ENCODE measurements around the gene C2orf81.

The C2orf81 gene

DNA sequence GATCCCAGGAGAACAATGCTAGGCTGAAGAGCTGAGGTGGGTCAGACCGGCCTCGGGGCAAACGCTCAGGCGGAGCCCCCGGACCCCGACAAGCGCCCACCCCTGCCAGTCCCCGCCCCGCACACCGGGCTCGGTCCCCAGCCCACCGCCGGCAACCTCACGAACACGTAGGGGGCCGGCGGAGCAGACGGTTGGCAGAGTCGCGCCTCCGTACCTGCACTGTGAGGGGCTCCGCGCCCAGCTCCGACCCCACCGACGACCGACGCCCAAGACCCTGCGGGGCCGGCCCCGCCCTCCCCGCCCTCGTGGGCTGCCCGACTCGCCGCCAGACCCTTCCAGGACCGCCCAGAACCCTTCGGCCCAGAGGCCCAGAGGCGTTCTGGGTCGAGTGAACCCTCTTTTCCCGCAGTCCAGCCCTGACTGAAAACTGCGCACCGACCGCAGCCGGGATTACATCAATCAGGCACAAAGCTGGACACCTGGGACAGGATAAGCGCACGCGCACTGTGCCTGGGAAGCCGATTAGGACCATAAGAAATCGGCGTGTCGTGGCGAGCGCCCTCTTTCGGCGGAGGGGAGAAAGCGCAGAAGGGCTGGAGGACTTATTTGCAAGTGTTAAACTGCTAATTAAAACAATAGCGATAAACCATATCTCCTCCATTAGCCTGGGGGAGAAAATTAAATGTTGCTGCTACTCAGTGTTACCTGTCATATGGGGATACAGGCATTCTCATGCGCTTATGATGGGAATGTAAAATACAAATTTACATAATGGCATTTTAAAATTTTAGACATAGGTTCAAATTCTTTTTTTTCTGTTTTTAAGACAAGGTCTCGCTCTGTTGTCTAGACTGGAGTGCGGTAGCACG is 29.6 kb downstream of the C2orf81 start:
- in situ Hi-C loops (cut with MboI; ENCODE audit: low sequenced_read_pairs) = no loop called here

DNA sequence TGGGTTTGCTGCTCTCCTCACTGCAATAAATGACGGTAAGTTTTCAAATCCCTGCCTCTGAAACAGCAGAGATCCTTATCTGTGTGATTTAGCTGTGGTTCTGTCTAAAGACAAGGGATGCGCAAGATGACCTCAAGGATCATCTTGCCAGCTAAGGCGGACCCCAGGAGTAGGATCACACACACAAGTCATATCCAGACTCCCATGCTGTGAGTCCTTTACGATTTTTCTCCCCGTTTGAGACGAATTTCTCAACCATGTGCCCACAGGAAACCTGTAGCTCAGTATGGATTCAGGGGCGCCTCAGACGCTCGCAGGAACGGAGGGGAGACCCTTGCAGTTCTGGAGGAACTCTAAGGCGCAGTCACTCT is 30.2 kb downstream of the C2orf81 start:
- in situ Hi-C loops (cut with MboI; ENCODE audit: low sequenced_read_pairs) = no loop called here

GRCh38 chr2:74390606-74391005 is 30.8 kb downstream of the C2orf81 start:
- in situ Hi-C loops (cut with MboI; ENCODE audit: low sequenced_read_pairs) = no loop called here

DNA sequence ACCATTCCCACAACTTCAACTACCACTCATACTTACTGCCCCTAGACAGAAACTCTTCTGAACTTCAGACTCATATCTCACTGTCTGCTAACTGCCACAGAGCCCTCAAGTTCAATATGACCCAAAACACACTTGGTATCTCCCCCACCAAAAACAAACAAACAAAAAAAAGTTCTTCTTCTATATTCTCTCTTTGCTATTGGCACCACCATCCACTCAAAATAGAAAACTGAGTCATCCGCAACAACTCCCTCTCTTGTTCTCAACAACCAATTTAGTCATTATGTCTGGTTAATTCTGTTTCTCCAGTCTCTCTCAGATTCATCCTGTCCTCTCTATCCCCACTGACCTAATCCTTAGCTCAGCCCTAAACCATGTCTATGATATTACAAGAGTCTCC is 34.1 kb downstream of the C2orf81 start:
- in situ Hi-C loops (cut with MboI; ENCODE audit: low sequenced_read_pairs) = no loop called here

GRCh38 chr2:74385396-74385795 is 36.0 kb downstream of the C2orf81 start:
- in situ Hi-C loops (cut with MboI; ENCODE audit: low sequenced_read_pairs) = no loop called here

- in situ Hi-C loops (cut with MboI; ENCODE audit: low sequenced_read_pairs) = no loop called here
Observed at GRCh38 chr2:74384051-74384450, 37.4 kb downstream of the C2orf81 start.

- in situ Hi-C loops (cut with MboI; ENCODE audit: low sequenced_read_pairs) = no loop called here
Observed at GRCh38 chr2:74383254-74383653, 38.2 kb downstream of the C2orf81 start.

DNA sequence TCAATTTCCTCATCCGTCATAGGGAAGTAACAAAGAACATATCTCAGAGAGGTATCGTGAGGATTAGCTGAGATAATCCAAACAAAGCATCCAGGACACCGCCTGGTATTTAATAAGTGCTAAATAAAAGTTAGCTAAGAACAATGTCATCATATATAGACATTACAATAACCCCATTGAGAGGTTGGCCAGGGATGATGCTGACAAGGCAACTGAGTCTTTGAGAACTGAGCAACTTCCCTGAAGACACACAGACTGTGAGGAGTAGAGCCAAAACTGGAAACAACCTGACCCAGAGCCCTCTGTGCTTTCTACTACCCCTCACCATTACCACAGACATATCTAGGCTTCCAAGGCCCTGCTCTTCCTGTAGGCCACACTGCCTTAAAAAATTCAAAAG is 39.7 kb downstream of the C2orf81 start:
- in situ Hi-C loops (cut with MboI; ENCODE audit: low sequenced_read_pairs) = no loop called here

- in situ Hi-C loops (cut with MboI; ENCODE audit: low sequenced_read_pairs) = no loop called here
Observed at GRCh38 chr2:74379851-74380789, 41.3 kb downstream of the C2orf81 start, which contains the start of gene DCTN1. TSS of gene DCTN1 (minus strand) at chr2:74380311. CDS start at chr2:74380037, 274 bp downstream.

DNA sequence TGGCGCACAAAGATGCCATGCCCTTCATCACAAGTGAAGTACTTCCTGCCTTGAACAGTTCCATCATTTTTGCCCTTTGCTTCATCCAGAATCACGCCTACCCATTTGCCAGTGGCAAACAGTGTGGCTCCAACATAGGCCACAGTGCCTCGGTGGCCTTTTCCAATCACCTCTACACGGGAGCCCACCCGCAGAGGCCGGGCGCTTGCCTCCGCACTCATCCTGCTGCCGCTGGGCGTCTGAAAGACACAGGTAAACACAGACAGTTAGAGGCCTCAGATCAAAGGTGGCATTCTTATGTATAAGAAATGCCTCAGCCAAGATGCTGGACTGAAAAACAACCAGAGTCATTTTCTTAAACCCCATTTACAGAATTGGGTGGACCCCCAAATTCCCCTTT is 43.4 kb downstream of the C2orf81 start:
- in situ Hi-C loops (cut with MboI; ENCODE audit: low sequenced_read_pairs) = no loop called here

DNA sequence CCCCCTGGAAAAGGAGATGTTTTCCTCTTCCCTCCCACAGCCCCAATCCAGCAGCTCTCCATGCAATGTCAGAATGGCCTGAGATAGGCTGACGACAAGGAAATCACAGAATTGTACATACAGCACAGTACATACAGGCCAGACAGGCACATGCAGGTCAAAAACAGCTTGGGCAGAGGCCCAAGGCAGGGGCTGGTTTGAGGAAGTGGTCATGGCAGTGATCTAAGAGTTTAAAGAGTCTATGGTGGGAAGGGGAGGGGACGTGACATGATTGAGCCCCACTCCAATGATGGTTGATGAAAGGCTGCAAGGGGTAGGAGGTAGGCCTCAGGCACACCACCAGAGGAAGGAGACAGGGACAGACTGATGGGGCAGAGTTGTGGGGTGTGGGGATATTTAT is 45.6 kb downstream of the C2orf81 start:
- in situ Hi-C loops (cut with MboI; ENCODE audit: low sequenced_read_pairs) = no loop called here

- in situ Hi-C loops (cut with MboI; ENCODE audit: low sequenced_read_pairs) = no loop called here
Observed at GRCh38 chr2:74374509-74375205, 46.8 kb downstream of the C2orf81 start.

GRCh38 chr2:74373985-74374384 is 47.4 kb downstream of the C2orf81 start:
- in situ Hi-C loops (cut with MboI; ENCODE audit: low sequenced_read_pairs) = no loop called here

GRCh38 chr2:74373221-74373676 is 48.2 kb downstream of the C2orf81 start:
- in situ Hi-C loops (cut with MboI; ENCODE audit: low sequenced_read_pairs) = no loop called here

GRCh38 chr2:74372674-74373073 is 48.7 kb downstream of the C2orf81 start:
- in situ Hi-C loops (cut with MboI; ENCODE audit: low sequenced_read_pairs) = no loop called here

- in situ Hi-C loops (cut with MboI; ENCODE audit: low sequenced_read_pairs) = no loop called here
Observed at GRCh38 chr2:74371421-74371820, 50.0 kb downstream of the C2orf81 start.

DNA sequence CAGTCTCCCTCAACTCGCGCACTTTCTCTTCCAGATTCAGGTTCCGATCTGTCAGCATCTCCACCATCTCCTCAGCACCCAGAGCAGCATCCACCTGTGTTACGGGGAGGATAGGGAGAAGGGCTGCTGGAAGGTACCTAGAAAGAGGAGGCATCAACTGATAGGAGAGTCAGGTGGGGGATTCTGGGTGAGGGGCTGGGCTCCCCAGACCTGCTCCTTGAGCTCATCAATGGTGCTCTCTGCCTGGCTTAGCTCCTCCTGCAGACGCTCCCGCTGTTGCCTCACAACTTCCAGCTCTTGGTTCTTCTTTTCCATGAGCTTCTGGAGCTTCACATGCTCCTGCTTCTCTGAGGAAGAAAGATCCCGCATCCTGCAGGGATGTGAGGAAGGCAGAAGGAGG is 51.4 kb downstream of the C2orf81 start:
- in situ Hi-C loops (cut with MboI; ENCODE audit: low sequenced_read_pairs) = no loop called here

DNA sequence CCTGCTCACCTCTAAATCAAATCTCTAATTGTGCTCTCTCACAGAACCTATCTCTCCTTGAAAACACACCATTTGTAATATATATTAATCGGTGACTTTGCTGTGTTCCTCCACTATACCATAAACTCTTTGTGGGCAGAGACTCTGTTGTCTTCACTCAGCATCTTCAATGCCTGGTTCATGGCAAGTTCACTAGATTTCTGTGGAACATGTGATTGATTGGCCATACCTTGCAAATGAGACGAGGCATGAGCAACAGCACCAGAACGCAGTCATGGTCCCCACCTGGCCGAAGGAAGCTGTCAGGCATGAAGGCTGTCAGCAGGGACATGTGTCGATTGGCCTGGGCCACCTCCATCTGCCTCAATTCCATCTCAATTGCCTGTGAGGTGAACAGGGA is 52.9 kb downstream of the C2orf81 start:
- in situ Hi-C loops (cut with MboI; ENCODE audit: low sequenced_read_pairs) = no loop called here

- in situ Hi-C loops (cut with MboI; ENCODE audit: low sequenced_read_pairs) = no loop called here
Observed at GRCh38 chr2:74367789-74368188, 53.6 kb downstream of the C2orf81 start.

DNA sequence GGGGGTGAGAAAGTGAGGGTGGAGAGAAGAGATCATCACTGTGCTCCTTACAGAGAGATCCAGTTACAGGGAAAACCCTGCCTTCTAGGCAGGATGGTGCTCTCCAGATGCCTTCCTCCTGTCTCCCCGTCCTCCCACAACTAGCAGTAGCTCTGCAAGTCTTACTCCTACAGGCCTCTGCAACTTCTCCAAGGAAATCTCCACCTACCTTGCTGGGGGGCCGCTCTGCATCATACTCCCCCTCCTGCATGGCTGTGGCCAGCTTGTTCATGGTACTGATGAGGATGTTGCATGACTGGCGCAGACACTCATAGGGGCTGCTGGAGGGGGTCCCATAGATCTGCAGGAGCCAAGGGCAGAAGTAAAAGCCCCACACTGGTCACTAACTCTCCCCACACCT is 55.4 kb downstream of the C2orf81 start:
- in situ Hi-C loops (cut with MboI; ENCODE audit: low sequenced_read_pairs) = no loop called here
